Measurements from ENCODE around the gene VPS33B. TPM values are rescaled to one million over a fixed set of nuclear protein-coding genes. Genes with fewer than 3 reads are reported as not detected.
"Not testable (repeated sequence)": the region's sequence is repeated elsewhere in the genome, so short reads cannot be mapped to it uniquely, and the experiment has no call there.

Gene VPS33B
- 10 to 100 TPM in 9 of 12 donors, 1 to 10 TPM in 2, not detected in 1; 7.1 to 46.9 (median 11.2) TPM for polyA plus RNA-seq (ENCODE audit: insufficient read length in 12 of 12)
- long read RNA-seq, donor 1, partial matches to known transcripts, result 0 of 3 reads
- long read RNA-seq, donor 1, other reads (novel, unspliced or antisense), result 0 of 3 reads
- long read RNA-seq, donor 2, partial matches to known transcripts, result 0 of 1 reads
- long read RNA-seq, donor 2, other reads (novel, unspliced or antisense), result 0 of 1 reads
- long read RNA-seq, donor 3, result 0 reads
- long read RNA-seq, donor 4, result 0 reads
- long read RNA-seq, donor 5, partial matches to known transcripts, result 0 of 2 reads
- long read RNA-seq, donor 5, other reads (novel, unspliced or antisense), result 0 of 2 reads
- long read RNA-seq, donor 6, result 0 reads
- long read RNA-seq, donor 7, partial matches to known transcripts, result 0 of 2 reads
- long read RNA-seq, donor 7, other reads (novel, unspliced or antisense), result 0 of 2 reads
- long read RNA-seq, donor 8, partial matches to known transcripts, result 0 of 3 reads
- long read RNA-seq, donor 8, other reads (novel, unspliced or antisense), result 0 of 3 reads
- long read RNA-seq, donor 9, result 0 reads
- long read RNA-seq, donor 10, partial matches to known transcripts, result 0 of 1 reads
- long read RNA-seq, donor 10, other reads (novel, unspliced or antisense), result 0 of 1 reads
- long read RNA-seq, donor 11, partial matches to known transcripts, result 0 of 2 reads
- long read RNA-seq, donor 11, other reads (novel, unspliced or antisense), result 0 of 2 reads

DNA sequence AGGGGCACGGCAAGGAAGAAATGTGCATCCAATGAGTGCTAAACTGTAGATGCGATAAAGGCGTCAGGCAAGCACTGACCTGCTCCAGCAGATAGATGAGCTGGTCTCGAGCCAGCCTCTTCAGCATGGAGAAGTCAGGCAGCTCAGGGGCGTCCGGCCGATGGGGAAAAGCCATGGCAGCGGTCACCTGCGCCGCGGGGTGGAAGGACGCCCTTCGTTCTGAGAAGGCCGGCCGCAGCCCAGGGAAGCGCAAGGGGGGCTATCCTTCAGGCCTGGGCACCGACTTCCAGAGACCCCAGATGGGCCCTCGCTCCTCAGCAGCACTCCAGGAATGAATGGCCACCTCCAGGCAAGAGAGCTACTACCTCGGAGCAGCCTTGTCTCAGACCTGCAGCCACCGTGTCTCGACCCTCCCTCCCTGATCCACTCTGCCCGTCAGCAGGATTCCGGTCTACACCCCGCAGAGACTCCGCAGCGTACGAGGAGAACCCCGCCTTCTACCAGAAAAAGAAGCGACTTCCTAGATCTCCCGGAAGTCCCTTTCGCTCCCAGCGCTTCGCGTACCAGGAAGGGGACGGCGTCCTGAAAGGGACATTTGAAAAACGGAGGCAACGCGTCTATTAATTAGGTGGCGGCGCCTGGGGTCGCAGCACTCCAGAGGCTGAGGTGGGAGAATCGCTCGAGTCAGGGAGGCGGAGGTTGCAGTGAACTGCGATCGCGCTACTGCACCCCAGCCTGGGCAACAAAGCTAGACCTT, at the start of gene VPS33B:
Gene VPS33B (minus strand): TSS at position 520 of the 757 bp plus-strand sequence. CDS start 345 bp downstream, at position 175.
- DNase-seq, result peak; percentile 92

DNA sequence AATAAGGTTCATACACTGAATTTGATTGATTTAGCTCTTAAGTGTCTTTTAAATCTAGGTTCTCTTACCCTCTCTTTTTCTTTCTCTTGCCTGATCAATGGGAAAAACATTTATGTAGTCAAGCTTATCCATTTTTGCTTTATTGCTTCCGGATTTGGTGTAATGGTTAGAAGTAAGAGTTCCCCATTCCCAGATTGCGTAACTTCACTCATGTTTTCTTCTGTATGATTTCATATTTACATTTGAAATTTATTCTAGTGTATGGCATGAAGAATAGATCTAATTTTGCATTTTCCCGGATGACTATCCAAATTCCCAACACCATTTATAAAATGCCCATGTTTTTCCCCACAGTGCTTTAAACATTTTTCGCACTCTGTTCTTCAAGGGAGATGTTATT, 49.8 kb upstream of the VPS33B start:
- DNase-seq, result no peak

GRCh38 chr15:91070872-91071271, 48.5 kb upstream of the VPS33B start:
- DNase-seq, result no peak

DNA sequence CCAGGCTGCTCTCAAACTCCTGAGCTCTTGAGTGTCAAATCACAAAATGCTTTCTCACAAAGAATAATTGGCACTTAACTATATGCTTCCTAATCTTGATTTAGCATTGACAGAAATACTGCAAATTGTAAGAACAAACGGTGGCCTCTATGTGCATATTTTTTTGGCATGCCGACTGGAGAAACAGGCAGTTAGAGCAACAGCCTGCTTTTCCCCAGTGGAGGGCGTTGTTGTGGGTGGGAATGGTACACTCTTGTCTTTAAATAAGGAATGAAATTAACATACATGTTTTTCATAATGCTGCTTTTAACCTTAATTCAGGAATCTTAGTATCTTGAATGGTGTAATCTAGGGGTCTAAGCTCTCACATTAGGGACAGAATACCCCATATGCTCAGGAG, 46.6 kb upstream of the VPS33B start:
- DNase-seq, result no peak

DNA sequence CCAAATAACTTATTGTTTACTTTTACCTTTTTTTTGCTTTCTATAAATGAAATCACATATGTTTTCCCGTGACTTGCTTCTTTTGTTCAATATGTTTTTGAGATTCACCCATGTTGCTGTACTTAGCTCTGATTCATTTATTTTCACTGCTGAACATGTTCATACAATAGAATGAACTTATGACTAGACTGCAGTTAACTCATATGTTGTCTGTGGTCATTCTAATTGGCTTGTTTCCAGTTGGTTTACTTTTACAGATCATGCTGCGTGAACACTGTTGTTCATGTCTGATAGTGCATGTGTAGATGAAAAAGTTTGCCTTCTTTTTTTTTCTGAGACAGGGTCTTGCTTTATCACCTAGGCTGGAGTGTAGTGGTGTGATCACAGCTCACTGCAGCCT, 46.0 kb upstream of the VPS33B start:
- DNase-seq, result no peak

GRCh38 chr15:91067036-91067435, 44.6 kb upstream of the VPS33B start:
- DNase-seq, result no peak

DNA sequence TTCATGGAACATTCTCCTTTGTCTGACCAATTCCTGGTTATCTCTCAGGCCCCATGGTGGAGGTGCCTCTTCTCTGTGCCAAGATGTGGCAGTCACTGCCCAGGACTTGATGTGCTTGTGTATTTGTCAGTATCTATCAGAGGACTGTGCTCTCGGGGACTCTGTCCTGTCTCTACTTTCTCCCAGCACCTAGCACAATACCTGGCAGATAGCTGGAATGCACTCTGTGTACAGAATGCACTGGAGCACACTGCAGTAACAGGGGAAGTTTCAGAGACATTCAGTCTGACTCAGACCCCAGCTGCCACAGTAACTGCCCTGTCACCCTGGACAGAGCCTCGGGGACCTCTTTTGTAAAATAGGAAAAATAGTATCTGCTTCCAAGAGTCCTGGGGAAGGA, 43.1 kb upstream of the VPS33B start:
- no peak for DNase-seq

DNA sequence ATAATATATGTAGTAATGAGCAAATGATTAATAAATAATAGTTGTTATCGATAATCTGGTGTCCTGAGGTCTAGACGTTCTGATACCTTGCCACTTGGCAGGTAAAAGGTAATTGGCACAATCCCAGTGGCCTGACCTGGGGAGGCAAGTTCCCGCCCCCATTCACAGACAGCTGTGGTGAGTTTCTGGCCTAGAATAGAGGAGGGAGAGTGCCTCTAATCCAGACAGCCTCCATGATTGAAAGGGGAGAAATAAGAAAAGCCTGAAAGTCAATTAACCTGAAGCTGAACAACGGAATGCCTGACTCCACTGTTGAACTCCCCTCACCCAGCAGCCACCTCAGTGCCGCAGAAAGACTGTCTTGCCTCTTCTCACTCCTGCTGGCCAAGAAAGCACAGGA, 39.6 kb upstream of the VPS33B start:
- no peak for DNase-seq

DNA sequence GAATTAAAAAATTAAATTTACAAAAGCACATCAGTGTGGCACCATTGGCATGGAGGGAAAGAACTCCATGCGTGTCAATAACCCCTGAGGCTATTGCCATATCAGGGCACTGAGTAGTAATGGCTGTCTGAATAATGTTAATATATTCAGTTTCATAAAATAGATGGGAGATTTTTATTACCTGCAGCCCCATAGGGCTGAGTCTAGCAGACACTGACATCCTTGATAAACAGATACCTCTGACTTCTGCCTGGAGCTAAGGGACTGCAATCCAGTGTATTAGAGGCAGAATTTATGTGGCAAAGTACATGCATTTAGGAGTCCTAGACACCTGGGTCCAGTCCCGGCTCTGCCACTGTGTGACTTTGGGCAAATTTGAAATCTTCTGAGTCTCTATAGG, 38.8 kb upstream of the VPS33B start:
- no peak for DNase-seq

DNA sequence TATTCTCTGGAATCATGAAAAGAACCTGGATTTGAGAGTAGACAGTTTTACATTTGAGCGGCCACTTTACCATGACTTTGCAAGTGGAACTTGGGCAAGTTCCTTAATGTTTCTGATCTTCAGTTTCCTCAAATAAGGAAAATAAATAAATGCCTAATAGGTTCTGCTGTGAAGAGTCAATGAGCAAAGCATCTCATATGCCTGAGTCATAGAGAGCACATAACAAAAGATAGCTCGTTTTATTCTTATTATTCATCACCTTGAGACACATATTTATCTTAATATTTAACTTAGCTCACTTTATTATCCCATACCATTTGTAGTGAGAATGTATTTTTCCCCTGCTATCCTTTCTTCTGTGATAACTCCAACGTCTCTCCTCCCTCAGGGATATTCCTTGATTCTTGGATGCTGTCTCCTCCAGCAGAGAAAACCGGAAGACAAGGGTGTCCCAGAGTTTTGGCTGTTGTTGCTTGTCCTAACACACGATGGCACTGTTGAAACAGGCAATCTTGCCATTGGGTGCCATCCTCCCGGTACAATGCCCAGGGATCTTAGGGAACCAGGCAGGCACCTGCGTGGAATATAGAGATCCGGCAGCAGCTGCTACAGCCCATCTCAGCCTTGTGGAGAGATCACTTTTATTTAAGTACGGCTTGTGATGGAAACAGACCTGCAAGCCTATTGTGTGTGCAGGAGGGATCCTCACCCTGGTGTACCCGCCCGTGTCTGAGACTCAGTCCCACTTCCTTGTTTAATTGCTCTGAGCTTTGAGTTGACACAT, 33.3 kb upstream of the VPS33B start:
- peak; percentile 26 for DNase-seq

DNA sequence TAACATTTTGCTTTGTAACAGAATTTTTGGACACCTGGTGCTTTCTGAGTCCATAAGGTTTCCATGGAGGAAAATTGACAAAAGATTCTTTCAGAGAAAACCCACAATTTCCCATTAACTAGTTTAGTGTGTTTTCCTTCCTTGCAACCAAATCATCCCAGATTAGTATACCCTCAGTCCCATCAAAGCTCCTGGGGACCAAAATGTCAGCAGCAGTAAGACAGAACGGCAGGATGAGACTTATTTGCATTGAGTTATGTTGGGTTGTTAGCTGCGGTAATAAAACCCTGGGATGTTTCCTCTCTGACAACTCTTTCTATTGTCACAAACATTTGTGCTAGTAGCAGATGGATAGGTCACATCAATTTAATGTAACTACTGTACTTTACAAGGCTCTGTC, 32.4 kb upstream of the VPS33B start:
- DNase-seq, result no peak

GRCh38 chr15:91051248-91051647, 28.9 kb upstream of the VPS33B start:
- no peak for DNase-seq

- DNase-seq, result no peak
These were observed 27.7 kb upstream of the VPS33B start for GRCh38 chr15:91050128-91050455.

DNA sequence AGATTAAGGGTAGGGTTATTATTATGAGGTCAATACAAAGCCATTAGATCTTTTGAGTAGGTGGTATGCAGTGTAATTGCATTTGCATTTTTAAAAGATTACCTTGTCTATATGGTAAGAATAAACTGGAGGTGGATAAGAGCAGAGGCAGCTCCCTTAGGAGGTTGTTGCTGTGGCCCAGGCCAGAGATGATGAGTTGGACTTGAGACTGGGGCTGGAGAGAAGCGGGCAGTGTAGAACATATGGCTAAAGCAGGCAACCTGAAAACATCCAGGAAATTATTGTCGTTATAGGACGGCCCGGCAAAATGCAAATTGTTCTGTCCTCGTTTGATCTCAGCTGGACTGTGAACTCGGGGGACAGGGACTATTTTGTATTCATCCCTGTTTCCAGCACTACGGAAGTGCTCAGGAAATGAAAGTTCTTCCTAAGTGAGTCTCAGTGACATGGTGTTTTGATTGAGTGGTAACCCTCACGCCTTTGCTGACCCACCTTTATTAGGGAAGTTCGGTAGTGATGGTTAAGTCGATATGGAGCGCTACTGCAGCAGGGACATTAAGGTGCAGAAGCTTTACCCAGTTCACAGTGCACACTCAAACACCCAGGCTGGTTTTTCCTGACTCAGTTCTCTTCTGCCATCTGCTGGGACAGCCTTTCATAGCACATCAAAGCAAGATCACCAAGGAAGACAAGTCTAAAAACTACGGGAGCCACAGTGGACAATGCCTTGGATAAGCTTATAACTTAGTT, 27.2 kb upstream of the VPS33B start:
- DNase-seq, result peak; percentile 54

GRCh38 chr15:91047545-91048199, 25.3 kb upstream of the VPS33B start:
- DNase-seq, result no peak

DNA sequence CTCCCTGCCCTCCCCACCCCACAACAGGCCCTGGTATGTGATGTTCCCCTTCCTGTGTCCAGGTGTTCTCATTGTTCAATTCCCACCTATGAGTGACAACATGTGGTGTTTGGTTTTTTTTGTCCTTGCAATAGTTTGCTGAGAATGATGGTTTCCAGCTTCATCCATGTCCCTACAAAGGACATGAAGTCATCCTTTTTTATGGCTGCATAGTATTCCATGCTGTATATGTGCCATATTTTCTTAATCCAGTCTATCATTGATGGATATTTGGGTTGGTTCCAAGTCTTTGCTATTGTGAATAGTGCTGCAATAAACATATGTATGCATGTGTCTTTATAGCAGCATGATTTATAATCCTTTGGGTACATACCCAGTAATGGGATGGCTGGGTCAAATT, 23.7 kb upstream of the VPS33B start:
- DNase-seq, result not testable (repeated sequence)

DNA sequence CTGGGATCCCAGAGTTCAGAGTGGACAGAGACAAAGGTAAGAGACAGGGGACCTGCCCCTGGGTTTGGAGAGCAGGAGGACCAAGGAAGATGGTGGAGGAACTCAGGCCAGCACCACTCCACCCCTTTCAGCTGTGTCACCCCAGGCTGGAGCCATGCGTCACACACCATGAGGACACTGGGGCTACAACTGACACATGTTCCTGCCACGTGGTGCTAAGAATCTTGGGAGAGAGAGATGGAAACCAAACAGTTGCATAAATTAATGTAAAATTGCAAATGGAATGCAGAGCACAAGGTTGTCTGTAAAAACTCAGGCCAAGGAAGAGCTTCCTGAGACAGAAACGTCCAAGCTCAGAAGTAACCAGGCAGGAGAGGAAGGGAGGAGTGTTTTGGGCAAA, 22.7 kb upstream of the VPS33B start:
- DNase-seq, result no peak

DNA sequence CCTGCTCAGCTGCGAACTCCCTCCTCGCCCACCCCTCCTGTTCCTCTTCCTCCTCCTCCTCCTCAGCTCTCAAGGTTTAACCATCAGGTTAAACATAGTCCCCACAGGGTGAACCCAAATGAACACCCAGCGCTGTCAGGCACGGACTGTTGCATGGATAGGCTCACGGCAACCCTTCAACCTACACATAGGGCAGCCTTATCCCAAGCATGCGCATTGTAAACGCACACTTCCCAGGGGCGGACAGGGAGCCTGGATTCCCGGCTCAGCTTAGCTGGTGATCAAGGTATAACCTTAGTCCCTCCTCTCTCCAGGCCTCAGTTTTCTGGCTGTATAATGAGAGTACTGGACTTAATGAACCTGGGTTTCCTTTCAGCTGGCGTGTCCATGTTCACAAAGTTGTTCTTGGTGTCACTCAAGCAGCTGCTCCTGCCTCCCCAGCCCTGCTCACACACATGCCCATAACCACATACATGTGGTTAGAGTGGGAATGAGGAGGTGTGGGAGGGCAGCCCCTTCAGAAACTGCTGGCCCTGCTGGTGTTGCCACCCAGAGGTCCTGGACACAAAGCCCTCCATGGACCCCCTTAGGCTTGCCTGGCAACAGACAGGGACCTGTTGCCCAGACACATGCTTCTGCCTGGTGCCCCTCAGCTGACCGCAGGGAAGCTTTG, 20.9 kb upstream of the VPS33B start:
- no peak for DNase-seq

- DNase-seq, result no peak
These were observed 18.5 kb upstream of the VPS33B start for GRCh38 chr15:91040856-91041255.

DNA sequence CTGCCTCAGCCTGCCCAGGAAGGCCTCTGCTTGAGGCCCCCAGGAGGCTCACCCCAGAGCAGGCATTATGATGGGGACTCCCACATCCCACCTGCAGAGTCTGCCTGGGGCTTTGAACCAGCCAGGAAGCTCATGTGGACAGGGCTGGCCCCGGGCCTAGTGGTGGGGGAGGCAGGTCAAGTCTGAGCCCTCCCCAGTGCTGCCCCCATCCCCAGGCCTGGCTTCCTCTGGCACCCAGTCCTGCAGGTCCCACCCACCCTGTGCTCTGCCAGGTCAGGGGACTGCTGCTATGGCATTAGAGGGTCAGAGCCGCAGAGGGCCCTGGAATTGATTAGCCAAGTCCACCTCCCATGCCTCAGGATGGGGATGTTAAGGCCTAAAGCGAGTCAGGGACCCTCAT, 17.6 kb upstream of the VPS33B start:
- DNase-seq, result no peak

Measured in muscle of arm (tissue), 14 donors.